IMR-90 (cell line): ENCODE measurements around the gene SFR1. TPM values are rescaled to one million over a fixed set of nuclear protein-coding genes. Genes with fewer than 3 reads are reported as not detected.

Experiments
- ATAC-seq: fragments of 200-7000 bp; cut with Tn5 transposase; 2 replicates; pipeline ENCODE4 v1.9.1; 2020; ENCODE audit warnings: low read depth, mild to moderate bottlenecking, moderate library complexity
- BruUV-seq: library from RNA; stranded (reverse); fragments of 400-500 nt; replicated peaks from 2 replicates; lab custom pipeline; 2021; lab: Mats Ljungman, UMichigan
- CTCF ChIA-PET: fragments of 300-600 bp; formaldehyde crosslinking; extraction: SDS; loops from one replicate; lab custom pipeline; 2021; ENCODE audit warnings: antibody characterized with exemption; lab: Yijun Ruan, JAX
- POLR2A ChIA-PET: fragments of 300-600 bp; sonication (Branson Sonifier 250); formaldehyde crosslinking; loops from one replicate; lab custom pipeline; 2022; ENCODE audit warnings: antibody characterized with exemption; ENCODE audit not compliant: unreplicated experiment; lab: Charles Lee
- DNase-seq: peaks from one replicate; pipeline ENCODE4 v3.0.0; 2013
- H2AFZ ChIP-seq: replicated peaks from 2 replicates; pipeline ENCODE3; 2013; ENCODE audit warnings: low read length, mild to moderate bottlenecking; ENCODE audit not compliant: poor library complexity
- H2AK5ac ChIP-seq: 2 replicates; pipeline ENCODE4 v1.6.1; 2013; ENCODE audit warnings: low read depth, low read length, inconsistent platforms
- H2AK9ac ChIP-seq: replicated peaks from 2 replicates; pipeline ENCODE3; 2013; ENCODE audit warnings: mild to moderate bottlenecking, low read depth, low read length, moderate library complexity; ENCODE audit not compliant: poor library complexity
- H2BK120ac ChIP-seq: 2 replicates; pipeline ENCODE4 v1.6.1; 2013; ENCODE audit warnings: low read depth, low read length, inconsistent platforms
- H2BK15ac ChIP-seq: 3 replicates; pipeline ENCODE4 v1.6.1; 2013; ENCODE audit warnings: low read depth, low read length, inconsistent platforms
- H2BK20ac ChIP-seq: 2 replicates; pipeline ENCODE4 v1.6.1; 2013; ENCODE audit warnings: low read depth, mild to moderate bottlenecking, inconsistent platforms, low read length, moderate library complexity
- H2BK5ac ChIP-seq: 2 replicates; pipeline ENCODE4 v1.6.1; 2013; ENCODE audit warnings: mild to moderate bottlenecking, low read depth, low read length, inconsistent platforms; ENCODE audit not compliant: poor library complexity, severe bottlenecking
- H3K14ac ChIP-seq: replicated peaks from 2 replicates; pipeline ENCODE4 v1.6.1; 2013; ENCODE audit warnings: low read depth, low read length, inconsistent platforms
- H3K18ac ChIP-seq: 2 replicates; pipeline ENCODE4 v1.6.1; 2013; ENCODE audit warnings: low read depth, low read length, control low read depth
- H3K23ac ChIP-seq: 2 replicates; pipeline ENCODE4 v1.6.1; 2013; ENCODE audit warnings: low read depth, low read length, inconsistent platforms
- H3K27ac ChIP-seq: 2 replicates; pipeline ENCODE4 v1.5.1; 2013; ENCODE audit warnings: mild to moderate bottlenecking, control low read depth, low read length; ENCODE audit not compliant: insufficient read depth
- H3K27me3 ChIP-seq: 2 replicates; pipeline ENCODE4 v1.6.1; 2013; ENCODE audit warnings: low read length; ENCODE audit not compliant: control insufficient read depth, insufficient read depth
- H3K36me3 ChIP-seq: 2 replicates; pipeline ENCODE4 v1.6.1; 2013; ENCODE audit warnings: low read length, mixed read lengths; ENCODE audit not compliant: control insufficient read depth, insufficient read depth
- H3K4ac ChIP-seq: 2 replicates; pipeline ENCODE4 v1.6.1; 2013; ENCODE audit warnings: low read depth, low read length, inconsistent platforms
- H3K4me1 ChIP-seq: 2 replicates; pipeline ENCODE4 v1.6.1; 2013; ENCODE audit warnings: low read length, mixed read lengths; ENCODE audit not compliant: control insufficient read depth, insufficient read depth
- H3K4me2 ChIP-seq: 2 replicates; pipeline ENCODE4 v1.6.1; 2013; ENCODE audit warnings: low read depth, mild to moderate bottlenecking, control low read depth, low read length, moderate library complexity
- H3K4me3 ChIP-seq: 2 replicates; pipeline ENCODE4 v1.5.1; 2013; ENCODE audit warnings: low read depth, mild to moderate bottlenecking, control low read depth, low read length, moderate library complexity; ENCODE audit not compliant: insufficient read depth
- H3K56ac ChIP-seq: 2 replicates; pipeline ENCODE4 v1.6.1; 2013; ENCODE audit warnings: low read length, inconsistent platforms; ENCODE audit not compliant: insufficient read depth; ENCODE audit errors: extremely low read depth
- H3K79me1 ChIP-seq, 2 experiments: 2 replicates each; pipeline ENCODE4 v1.6.1; 2013; ENCODE audit warnings: low read length in 2 of 2, inconsistent platforms in 1 of 2, low read depth in 1 of 2
- H3K9ac ChIP-seq: 2 replicates; pipeline ENCODE4 v1.6.1; 2013; ENCODE audit warnings: low read depth, low read length, control low read depth
- H3K9me1 ChIP-seq: 2 replicates; pipeline ENCODE4 v1.6.1; 2013; ENCODE audit warnings: low read length, inconsistent platforms; ENCODE audit not compliant: insufficient read depth
- H3K9me3 ChIP-seq: 2 replicates; pipeline ENCODE4 v1.6.1; 2013; ENCODE audit warnings: low read length; ENCODE audit not compliant: control insufficient read depth, insufficient read depth
- H4K20me1 ChIP-seq: 2 replicates; pipeline ENCODE4 v1.6.1; 2013; ENCODE audit warnings: low read length, inconsistent platforms; ENCODE audit not compliant: insufficient read depth
- H4K5ac ChIP-seq: 2 replicates; pipeline ENCODE4 v1.6.1; 2013; ENCODE audit warnings: mild to moderate bottlenecking, low read depth, low read length, control low read depth
- H4K8ac ChIP-seq, 2 experiments: 2 replicates each; pipeline ENCODE4 v1.6.1; 2013; ENCODE audit warnings: low read depth in 2 of 2, low read length in 2 of 2, control low read depth in 1 of 2, inconsistent platforms in 1 of 2
- H4K91ac ChIP-seq: 2 replicates; pipeline ENCODE4 v1.6.1; 2013; ENCODE audit warnings: low read depth, low read length, inconsistent platforms; ENCODE audit not compliant: insufficient read depth
- BHLHE40 ChIP-seq: fragments of 150-350 bp; IDR thresholded peaks from 2 replicates; pipeline ENCODE4 v1.6.1; 2016; ENCODE audit warnings: mild to moderate bottlenecking, low read depth, low read length
- CEBPB ChIP-seq: IDR thresholded peaks from 2 replicates; pipeline ENCODE4 v1.6.1; 2012; ENCODE audit warnings: low read depth, low read length, improper control_type of control experiment
- ELK1 ChIP-seq: fragments of 150-350 bp; IDR thresholded peaks from 2 replicates; pipeline ENCODE4 v1.6.1; 2016; ENCODE audit warnings: low read depth, mild to moderate bottlenecking, low read length, moderate library complexity, borderline replicate concordance
- MXI1 ChIP-seq: IDR thresholded peaks from 2 replicates; pipeline ENCODE4 v1.6.1; 2012; ENCODE audit warnings: low read depth, mild to moderate bottlenecking, low read length, moderate library complexity, borderline replicate concordance
- RAD21 ChIP-seq: IDR thresholded peaks from 2 replicates; pipeline ENCODE4 v1.6.1; 2012; ENCODE audit warnings: low read length, improper control_type of control experiment
- RCOR1 ChIP-seq: IDR thresholded peaks from 2 replicates; pipeline ENCODE4 v1.6.1; 2012; ENCODE audit warnings: mild to moderate bottlenecking, low read length, improper control_type of control experiment; ENCODE audit not compliant: insufficient replicate concordance
- RFX5 ChIP-seq: IDR thresholded peaks from 2 replicates; pipeline ENCODE4 v1.8.0; 2012; ENCODE audit warnings: low read depth, mild to moderate bottlenecking, low read length, moderate library complexity
- SMC3 ChIP-seq: fragments of 150-350 bp; IDR thresholded peaks from 2 replicates; pipeline ENCODE4 v1.6.1; 2016; ENCODE audit warnings: low read depth, mild to moderate bottlenecking, antibody characterized with exemption, low read length, moderate library complexity
- WGBS, 2 experiments: methylation state at CpG; one replicate each; pipeline versions ENCODE4 v1.1.5 to v1.1.7; 2013; ENCODE audit warnings: missing lambda C conversion rate in 2 of 2; ENCODE audit not compliant: insufficient read length in 1 of 2; ENCODE audit errors: extremely low coverage in 2 of 2; 5-methylcytosine and 5-hydroxymethylcytosine counted together
- dilution Hi-C: fragments of 300-500 bp; cut with HindIII; formaldehyde crosslinking; loops from one replicate; pipeline ENCODE4 v1.14.3; 2018; ENCODE audit warnings: low sequenced_read_pairs; ENCODE audit not compliant: unreplicated experiment
- in situ Hi-C: fragments of 300-500 bp; cut with MboI; formaldehyde crosslinking; loops from 3 replicates; pipeline ENCODE4 v1.14.3; 2019; ENCODE audit warnings: low sequenced_read_pairs, inconsistent platforms, mixed read lengths
- intact Hi-C: fragments of 100-400 bp; cut with micrococcal nuclease; formaldehyde crosslinking; loops from 2 replicates; pipeline ENCODE4 v1.10.0; 2022
- polyA plus RNA-seq, 3 experiments: library from polyadenylated mRNA; depleted of rRNA; stranded (reverse); fragments of >200 nt; gene quantifications; 2 replicates each; pipeline ENCODE4 v1.2.3, GENCODE V29; 2012; ENCODE audit warnings: low replicate concordance in 1 of 3
- total RNA-seq: library from RNA; depleted of rRNA; stranded (reverse); fragments of >200 nt; gene quantifications from 2 replicates; pipeline ENCODE4 v1.2.3, GENCODE V29; 2012

SFR1 gene
- total and polyA plus RNA-seq, 2 of the 4 experiments (the other 2 are of a cell fraction): 1.6 to 2.3 TPM

DNA sequence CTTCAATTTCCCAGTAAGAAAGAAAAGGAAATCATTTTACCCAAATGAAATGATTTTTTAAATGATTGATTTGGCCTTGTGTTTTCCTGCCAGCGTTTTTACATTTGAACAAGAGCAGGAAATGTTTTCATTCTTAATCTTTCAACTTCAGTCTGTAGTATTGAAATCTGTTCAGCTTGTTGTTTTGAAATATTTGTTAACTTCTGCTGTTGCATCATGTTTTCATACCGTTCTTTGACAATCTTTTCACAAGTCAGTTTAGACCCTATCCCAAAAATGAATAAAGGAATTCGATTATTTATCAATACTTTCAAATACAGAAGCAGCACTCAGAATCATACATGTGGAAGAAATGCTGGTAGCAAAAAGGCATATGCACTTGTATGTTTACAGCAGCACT, 8.1 kb downstream of the SFR1 start:
- ATAC-seq (no peak), DNase-seq (no peak)
- H3K9ac ChIP-seq: no peak overlapping the region
- H3K9me3 ChIP-seq: no peaks in the 10 kb centered on the region
- H3K23ac ChIP-seq: no peak overlapping the region
- no peak overlapping the region for H3K18ac ChIP-seq
- H3K56ac ChIP-seq: no peak overlapping the region
- no peak for TF ChIP-seq SMC3
- no peak for TF ChIP-seq ELK1
- no peak for TF ChIP-seq RAD21
- TF ChIP-seq BHLHE40: no peak
- no peak for TF ChIP-seq MXI1
- TF ChIP-seq CEBPB: peak; percentile 16; the same call in 1 of the 2 replicates
- no peak for TF ChIP-seq RCOR1
- no peak for TF ChIP-seq RFX5
- POLR2A ChIA-PET: no interaction called here
- H2BK5ac ChIP-seq: no peak overlapping the region
- WGBS, 2 experiments: no CpG with 5 or more reads among the region's 3 CpGs
- H2BK120ac ChIP-seq: no peak overlapping the region
- no peak overlapping the region for H2AFZ ChIP-seq
- H2BK15ac ChIP-seq: no peak overlapping the region
- H4K5ac ChIP-seq: no peak overlapping the region
- H3K4me3 ChIP-seq: no peak overlapping the region
- no peak overlapping the region for H4K8ac ChIP-seq
- H3K9me1 ChIP-seq: no peaks in the 10 kb centered on the region
- no peaks in the 10 kb centered on the region for H3K36me3 ChIP-seq
- no peak overlapping the region for H3K14ac ChIP-seq
- intact Hi-C loops (no loop called here), dilution Hi-C loops (no loop called here), in situ Hi-C loops (no loop called here)
- no peak overlapping the region for H3K27ac ChIP-seq
- no peak overlapping the region for H2AK5ac ChIP-seq
- H3K4me2 ChIP-seq: no peak overlapping the region
- H3K27me3 ChIP-seq: peaks cover 4% of the 10 kb centered on the region
- H4K91ac ChIP-seq: no peak overlapping the region
- CTCF ChIA-PET: no interaction called here
- H4K20me1 ChIP-seq: no peaks in the 10 kb centered on the region
- no TSS peak for BruUV-seq
- no peak overlapping the region for H2AK9ac ChIP-seq
- no peaks in the 10 kb centered on the region for H3K79me1 ChIP-seq
- no peaks in the 10 kb centered on the region for H3K4me1 ChIP-seq
- H2BK20ac ChIP-seq: no peak overlapping the region
- no peak overlapping the region for H3K4ac ChIP-seq
